ENCODE measurements around the gene DLG2. TPM values are rescaled to one million over a fixed set of nuclear protein-coding genes. Genes with fewer than 3 reads are reported as not detected.

DLG2 gene
- total and polyA plus RNA-seq, 2 of the 8 experiments (the other 6 are each of a cell fraction or from before 2014, with no cell fraction given), result 1.7 to 14.3 TPM

- no peak for TF ChIP-seq FOSL1 (IDR thresholded peaks at IDR 0.05; ENCODE audit: insufficient read depth, low read depth, low read length)
- TF ChIP-seq PHF8 (conservative IDR thresholded peaks at IDR 0.05; ENCODE audit: low read depth, low read length), result no peak
- TF ChIP-seq MAX (IDR thresholded peaks at IDR 0.05), result no peak
- no peak for TF ChIP-seq NRF1 (IDR thresholded peaks at IDR 0.05; ENCODE audit: low read depth, low read length)
- no peak for TF ChIP-seq POU5F1 (IDR thresholded peaks at IDR 0.05; ENCODE audit: low read depth, low read length)
- TF ChIP-seq CHD7 (IDR thresholded peaks at IDR 0.05; ENCODE audit: insufficient replicate concordance, low read length), result no peak
- TF ChIP-seq POLR2A (IDR thresholded peaks at IDR 0.05; ENCODE audit: control extremely low read depth in 1 of 2, low read depth in 2 of 2, low read length in 2 of 2), result no peak
These were observed 809.1 kb downstream of the DLG2 start (continued) for GRCh38 chr11:84817998-84818397.
